NCI-H187 (cell line): Measurements from ENCODE around the gene PPP1R13B.

Experiments used
- DNase-seq, 2 experiments: peaks; one replicate each; lab custom pipeline; 2025; lab: John Stamatoyannopoulos, UW

PPP1R13B gene

DNA sequence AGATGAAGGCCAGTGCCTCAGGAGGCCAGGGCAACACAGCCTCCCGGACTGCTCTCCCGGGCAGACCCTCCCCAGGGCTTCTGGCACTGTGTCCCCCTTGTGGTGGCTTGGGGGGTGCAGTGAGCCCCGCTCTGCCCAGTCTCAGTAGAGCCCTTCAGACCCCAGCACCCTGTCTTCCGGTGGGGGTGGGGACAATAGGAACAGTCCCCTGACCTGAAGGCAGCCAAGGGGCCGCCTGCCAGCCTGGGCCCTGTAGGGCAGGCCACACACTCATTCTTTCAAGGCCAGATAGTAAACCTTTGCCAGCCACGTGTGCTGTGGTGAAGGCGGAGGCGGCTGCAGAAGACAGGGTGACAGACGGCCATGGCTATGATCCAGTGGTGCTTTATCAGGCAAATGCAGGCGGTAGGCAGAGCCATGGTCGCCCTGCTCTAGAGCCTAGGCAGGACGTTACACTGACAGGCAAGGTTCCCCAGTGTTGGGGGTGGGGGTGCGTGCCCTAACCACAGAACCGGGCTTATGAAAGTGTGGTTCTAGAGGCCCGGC, 116.8 kb downstream of the PPP1R13B start:
- DNase-seq, result no peak

DNA sequence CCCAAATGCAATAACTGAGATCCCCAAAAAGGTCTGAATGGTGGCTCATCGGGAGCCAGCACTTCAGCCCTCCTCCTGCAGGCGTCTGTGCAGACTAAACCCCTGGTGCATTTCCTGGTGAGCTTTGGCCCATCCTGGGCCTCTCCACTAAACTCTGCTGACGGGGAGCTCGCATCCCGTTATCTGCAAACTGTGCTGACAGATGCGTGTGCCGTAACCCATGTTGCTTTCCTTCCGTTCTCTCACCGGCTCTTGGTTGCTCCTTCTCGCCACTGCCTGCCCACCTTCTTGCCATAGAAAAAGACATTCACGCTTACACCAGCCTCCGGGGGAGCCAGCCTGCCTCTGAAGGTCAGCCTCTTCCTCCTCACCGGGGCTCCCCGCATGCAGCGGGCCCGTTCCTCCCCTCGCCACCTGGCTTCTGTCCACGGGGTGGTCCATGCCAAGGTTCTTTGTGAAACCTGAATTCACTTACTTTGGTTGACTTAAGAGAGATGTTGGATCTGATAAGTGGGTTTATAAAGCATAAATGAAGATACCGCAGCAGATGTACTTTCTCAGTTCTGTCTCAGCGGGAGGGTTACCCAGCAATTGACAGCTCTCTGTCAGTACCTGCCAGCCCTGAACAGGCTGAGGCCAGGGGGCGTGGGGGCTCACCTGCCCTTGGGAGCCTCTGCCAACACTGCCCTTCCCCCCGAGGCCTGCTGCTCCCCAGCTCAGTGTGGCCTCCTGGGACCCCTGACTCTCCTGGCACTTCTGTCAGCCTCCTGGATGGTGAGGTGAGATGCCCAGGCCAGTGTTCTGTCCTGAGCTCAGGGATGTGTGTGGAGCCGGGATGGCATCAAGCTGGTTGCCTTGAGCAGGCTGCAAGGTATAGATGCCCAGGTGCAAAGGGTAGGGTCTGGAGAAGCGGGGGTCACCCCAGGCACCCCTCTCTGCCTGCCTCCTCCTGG, 117.6 kb downstream of the PPP1R13B start:
- no peak for DNase-seq

DNA sequence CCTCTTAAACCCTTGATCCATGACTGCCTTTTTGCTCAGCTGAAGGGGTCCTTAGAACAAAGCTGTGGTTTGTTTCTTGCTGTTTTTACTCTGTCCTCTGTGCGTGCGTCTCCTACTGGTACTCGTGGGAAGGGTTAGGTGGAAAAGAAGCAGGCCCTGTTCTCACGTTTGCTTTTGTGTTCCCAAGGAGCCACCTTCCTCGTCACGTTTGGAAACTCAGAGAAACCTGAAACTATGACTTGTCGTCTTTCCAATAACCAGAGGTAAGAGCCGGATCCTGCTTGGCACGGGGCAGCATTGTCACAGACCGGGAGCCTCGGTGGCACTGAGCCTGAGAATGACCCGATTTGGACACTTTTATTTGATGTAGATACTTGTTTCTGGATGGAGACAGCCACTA, 118.7 kb downstream of the PPP1R13B start:
- no peak for DNase-seq

DNA sequence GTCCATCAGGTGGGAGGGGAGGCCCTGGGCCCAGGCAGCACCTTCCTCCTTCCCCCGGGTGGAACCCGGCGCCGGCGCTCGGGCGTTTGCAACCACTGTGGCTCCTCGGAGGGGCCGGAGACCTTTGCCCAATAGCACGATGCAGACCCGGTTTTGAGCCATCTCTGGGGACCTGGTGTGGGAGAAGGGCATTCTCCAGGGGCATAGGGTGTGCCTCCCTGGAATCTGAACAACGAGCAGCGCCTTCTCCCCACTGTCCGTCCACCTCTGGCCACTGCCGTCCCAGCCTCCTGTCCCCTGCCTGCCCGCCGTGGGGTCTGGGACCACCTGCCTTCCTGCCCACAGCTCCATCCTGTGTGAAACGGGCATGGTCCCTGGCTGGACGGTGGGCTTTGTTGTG, 119.2 kb downstream of the PPP1R13B start:
- no peak for DNase-seq

DNA sequence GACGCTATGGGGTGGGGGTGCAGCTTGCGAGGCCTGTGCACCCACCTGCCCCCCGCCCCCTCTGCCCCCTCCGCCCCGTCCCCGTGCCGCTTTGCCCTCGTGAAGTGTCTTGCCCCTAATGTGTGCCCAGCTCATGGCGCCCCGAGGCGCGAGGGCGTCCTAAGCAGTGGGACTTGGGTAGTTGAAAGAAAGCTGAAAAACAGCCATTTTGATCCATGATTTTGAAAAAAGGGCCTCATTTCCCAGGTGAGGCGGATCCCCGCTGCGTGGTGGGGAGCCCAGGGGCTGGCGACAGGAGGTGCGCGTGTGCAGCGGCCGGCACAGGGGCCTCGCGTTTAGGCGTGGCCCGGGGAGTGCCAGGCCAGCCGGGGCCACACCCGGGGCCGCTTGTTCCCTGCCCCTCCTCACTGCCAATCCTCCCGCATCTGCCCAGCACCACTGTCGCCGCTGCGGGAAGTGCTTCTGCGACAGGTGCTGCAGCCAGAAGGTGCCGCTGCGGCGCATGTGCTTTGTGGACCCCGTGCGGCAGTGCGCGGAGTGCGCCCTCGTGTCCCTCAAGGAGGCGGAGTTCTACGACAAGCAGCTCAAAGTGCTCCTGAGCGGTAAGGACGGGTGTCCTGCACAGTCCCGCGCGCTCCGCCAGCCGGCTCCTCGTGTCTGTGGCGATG, 119.9 kb downstream of the PPP1R13B start:
- no peak for DNase-seq

DNA sequence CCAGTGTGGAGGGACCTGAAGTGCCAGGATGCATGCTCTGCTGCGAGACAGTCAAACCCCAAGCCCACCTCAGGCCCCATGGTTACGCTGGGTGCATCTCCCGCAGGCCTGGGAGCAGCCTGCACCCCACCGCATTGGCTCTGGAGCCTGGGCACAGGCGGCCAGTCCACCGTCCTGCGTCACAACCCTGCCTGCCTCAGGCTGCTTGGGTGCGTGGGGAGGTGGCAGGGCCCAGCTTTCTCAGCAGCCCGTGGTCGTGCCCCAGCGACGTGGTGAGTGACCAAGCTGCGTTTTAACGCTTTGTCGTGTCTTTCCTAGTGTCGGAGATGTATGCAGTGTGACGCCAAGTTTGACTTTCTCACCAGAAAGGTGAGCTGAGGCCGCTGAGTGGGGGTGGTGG, 120.9 kb downstream of the PPP1R13B start:
- DNase-seq, result no peak

DNA sequence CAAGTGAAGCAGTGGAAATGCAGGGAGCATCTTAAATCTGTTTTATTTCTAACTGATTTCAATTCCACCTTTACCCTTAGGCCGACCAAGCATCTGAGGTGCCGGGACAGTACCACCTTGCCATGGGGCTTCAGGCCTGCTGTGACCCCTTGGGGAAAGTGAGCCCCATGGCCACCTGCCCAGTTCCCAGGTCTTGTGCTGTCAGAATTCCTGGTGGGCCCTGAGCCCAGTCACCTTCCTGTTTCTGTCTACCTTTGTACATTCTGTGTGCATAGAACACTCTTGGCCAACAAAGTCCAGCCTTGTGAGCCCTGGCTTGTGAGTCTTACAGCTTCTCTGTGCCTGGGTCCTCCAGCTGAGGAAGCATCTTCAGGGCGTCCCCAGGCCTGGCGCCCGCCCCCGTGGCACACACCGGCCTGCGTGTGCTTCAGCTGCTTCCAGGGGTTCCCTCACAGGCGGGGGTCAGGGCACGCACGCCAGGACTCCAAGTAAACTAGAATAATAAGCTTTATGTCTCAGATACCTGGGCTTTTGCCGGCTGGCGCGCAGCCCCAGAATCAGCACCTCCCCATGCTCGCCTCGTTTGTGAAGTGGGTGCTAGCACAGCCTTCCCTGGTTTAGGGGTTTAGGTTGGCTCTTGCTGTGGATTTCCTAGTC, 121.5 kb downstream of the PPP1R13B start:
- DNase-seq, result no peak

DNA sequence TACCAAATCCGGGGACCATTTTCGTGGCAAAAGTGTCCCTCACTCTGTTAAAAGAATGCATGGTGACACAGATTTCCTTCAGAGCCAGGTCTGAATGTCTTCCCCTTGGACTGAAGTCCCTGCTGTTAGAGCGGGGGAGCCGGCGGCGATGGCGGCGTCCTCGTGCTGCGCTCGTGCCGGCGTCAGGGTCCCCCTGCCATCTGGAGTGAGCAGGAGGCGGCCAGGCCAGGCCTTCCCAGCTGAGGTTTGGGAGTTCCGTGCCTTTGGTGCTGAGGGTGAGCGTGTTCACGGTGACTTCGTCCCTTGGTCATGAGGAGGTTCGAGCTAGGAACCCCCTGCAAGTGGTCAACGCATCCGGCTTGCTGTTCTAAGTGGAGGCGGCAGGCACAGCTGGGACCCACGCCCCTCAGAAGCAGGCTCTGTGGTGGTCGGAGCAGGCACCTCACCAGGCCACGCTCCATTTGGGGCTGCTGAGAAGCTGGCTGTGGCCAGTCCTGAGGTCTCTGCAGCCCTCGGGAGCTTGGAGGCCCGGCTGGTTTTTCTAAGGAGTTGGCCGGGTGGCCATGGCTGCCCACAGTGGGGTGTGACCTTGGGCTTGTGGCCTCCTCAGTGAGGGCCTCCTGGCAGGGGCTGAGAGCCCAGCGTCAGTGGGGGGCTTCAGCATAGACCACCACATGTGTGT, 122.2 kb downstream of the PPP1R13B start:
- no peak for DNase-seq

DNA sequence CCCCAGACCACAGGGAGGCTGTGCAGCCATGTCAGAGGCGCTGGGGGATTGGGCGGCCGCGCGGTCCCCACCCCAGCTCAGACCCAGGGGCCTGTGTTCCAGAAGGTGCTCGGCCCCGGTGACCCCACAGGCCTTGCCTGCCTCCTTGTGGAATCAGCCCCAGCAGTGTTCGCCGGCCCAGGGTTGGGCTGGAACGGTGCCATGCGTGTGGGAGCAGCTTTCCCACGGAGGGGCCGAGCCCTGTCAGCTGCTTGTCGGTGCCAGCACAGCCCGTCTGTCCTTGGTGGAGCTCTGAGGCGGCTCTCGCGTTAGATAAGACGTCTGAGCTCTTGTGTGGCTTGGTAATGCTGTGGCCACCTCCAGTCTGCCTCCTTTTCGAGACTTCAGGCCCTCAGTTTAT, 123.3 kb downstream of the PPP1R13B start:
- no peak for DNase-seq

DNA sequence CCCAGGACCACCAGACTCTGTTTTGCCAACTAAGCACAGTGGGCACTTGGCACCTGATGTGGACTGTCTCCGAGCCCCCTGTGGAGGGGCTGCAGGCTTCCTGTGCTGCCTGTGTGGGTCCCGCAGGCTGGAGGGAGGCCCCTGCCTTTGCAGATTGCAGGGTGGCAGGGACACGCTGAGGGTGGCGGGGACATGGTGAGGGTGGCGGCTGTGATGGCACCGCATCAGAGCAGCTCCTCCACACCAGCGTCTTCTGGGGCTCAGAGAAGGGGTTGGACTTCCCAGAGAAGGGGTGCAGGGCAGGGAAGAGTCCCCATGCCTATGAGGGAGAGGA, 123.7 kb downstream of the PPP1R13B start:
- DNase-seq, result no peak

DNA sequence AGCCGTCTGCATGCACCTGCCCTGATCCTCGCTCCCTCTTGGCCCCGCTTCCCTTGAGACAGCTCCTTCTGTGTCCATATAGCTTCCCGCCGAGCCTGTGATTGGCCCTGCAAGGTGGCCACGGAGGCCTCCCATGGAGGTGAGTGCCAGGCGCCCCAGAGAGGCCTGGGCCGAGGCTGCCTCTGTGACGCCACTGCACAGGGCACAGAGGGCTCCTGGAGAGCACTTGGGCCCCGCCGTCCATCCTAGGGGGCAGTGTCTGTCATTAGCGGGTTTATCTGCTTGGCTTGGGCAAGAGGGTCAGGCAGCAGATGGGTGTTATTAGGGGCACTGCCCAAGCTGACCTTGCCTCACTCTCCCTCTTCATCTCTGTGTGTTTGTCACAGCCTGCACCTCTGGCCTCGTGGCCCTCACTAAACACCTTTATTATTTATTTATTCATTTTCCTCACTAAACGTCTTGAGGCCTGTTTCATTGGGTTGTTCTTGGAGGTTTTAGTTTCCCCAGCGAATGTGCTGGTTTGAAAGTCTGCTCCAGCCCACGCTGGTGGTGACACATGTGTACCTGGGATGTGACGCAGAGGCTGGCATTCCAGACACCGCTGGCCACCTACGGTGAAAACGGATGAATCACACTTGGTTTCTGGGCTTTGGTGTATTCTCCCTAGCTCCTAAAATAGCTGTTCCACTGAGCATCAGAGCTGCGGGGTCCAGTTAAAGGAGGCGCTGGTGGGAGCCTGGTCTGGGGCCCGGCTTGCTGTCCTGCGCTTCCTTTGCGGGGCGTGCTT, 125.8 kb downstream of the PPP1R13B start:
- no peak for DNase-seq

DNA sequence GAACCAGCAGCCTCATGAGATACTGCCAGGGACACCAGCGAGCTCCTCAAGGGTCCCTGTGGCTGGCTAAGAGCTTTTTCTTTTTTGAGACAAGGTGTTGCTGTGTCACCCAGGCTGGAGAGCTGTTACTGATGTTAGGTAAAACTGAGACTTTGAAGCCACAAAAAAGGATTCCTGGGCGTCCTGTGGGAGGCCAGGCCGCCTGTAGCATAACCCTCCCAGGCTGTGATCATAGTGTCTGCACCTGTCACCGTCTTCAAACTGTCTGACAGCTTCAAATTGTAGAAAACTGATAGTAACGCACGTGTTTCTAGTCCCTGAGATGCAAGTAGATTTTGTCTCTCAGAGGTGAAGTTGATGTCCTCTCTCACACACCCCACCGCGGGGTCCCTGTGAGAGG, 127.6 kb downstream of the PPP1R13B start:
- DNase-seq, result no peak

DNA sequence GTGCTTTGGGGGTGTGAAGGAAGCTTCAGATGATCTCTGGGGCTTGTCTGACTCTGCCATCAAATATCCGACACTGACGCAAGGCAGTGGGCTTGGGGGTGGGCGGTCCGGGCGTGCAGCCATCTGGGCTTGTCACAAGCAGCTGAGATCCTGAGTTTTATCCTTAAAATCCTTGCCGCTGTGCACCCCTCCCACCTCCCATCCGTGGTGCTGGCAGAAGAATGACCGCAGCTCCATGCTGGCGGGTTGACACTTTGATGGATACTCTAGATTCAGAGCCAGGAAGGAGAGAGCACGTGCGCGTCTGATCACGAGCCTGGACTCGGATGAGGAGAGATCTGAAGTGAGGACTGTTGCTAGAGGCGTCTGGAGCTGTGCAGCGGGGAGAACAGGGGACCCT, 128.8 kb downstream of the PPP1R13B start:
- no peak for DNase-seq

DNA sequence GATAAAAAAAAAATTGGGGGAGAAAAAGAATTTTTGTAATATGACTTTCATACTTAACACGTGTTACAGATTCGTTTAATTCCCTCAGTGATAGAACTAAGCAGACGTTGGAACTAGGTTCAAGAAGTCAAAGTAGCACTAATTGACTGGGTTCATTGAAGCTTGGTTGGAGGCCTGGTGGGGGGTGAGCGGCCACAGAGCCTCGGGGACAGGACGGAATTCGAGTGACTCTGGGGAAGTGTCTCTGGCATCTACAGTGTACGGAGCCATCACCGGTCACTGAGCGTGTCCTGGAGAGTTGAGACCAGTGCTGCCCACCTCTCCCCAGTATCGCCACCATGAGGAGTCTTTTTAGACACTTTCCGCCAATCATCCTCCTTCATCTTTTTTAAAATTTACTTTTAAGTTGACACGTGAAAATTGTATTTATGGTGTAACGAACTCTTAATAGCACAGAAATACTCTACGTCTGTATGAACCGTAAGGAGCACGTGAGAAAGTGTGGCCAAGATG, 130.4 kb downstream of the PPP1R13B start:
- no peak for DNase-seq

DNA sequence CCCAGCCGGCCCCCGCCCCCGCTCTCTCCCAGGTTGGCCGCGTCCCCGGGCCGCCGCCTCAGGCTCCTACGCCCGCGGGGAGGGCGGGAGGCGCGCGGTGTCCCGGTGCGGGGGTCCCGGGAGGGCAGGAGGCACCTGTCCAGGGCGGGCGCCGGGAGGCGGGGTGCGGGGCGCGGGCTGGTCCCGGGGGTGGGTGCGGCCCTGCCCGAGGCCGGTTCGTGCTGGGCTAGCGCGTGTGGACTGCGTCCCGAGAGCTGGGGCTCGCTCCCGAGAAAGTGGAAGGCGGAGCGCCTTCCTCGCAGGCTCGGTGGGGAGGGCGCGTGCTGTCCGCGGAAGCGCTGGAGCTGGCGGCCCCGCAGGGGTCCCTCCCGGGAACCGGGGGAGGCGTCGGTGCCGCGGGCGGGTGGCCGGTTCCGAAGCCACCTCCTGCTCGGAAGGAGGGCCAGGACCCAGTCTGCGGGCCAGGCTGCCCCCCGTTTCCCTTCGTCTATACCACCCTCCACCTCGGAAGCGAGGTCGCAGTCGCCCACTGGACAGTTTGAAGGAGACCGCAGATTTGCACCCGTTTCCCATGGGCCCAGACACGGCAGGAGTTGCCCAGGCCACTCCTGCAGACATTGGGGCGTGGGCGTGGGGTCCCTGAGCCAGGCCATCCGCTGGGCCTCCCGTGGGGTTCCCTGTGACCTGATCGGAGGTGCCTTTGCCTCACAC, 131.1 kb downstream of the PPP1R13B start:
- DNase-seq, result no peak

DNA sequence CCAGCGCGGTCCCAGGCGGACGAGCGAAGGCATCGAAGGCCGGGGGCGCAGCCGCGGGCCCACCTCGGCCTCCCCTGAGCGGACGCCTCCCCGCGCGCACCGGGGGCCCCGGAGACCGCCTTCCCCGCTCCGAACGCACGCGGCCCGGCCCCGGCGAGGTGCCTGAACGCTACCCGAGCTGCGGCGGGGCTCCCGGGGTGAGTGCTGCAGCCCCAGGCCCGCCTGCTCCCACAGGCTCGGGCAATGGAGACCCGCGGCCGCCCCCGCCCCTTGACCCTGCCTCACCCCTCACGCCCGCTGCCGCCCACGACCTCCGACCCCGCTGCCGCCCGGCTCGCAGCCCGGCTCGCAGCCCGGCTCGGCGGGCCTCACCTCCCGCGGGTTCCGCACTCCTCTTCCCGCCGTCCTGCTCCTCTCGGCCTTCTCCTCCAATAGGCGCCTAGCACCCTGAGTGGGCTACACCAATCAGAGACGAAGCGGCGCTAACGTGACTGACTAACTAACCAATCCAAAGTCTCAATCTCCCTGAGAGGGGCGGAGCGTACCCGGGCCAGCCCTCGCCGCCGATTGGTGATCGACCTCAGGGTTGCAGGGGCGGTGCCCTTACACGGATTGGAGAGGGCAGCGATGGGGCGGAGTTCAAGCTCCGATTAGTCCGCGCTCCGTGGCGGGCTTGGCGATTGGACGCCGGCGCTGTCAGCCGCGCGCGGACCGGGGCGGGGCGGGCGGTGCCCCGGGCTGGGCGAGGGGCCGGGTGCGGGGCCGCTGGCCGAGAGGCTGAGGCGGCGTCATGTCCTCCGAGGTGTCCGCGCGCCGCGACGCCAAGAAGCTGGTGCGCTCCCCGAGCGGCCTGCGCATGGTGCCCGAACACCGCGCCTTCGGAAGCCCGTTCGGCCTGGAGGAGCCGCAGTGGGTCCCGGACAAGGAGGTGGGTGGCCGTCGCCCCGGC, 132.0 kb downstream of the PPP1R13B start, which contains the start of the genes XRCC3 and ZFYVE21:
TSS of gene XRCC3 (minus strand) at position 400 of the 949 bp plus-strand sequence. CDS start 4,364 bp downstream, outside the sequence.
TSS of gene ZFYVE21 (plus strand) at position 759 of the 949 bp plus-strand sequence. CDS start at position 791, 32 bp downstream.
- peak; percentile 98 to 99 for DNase-seq

DNA sequence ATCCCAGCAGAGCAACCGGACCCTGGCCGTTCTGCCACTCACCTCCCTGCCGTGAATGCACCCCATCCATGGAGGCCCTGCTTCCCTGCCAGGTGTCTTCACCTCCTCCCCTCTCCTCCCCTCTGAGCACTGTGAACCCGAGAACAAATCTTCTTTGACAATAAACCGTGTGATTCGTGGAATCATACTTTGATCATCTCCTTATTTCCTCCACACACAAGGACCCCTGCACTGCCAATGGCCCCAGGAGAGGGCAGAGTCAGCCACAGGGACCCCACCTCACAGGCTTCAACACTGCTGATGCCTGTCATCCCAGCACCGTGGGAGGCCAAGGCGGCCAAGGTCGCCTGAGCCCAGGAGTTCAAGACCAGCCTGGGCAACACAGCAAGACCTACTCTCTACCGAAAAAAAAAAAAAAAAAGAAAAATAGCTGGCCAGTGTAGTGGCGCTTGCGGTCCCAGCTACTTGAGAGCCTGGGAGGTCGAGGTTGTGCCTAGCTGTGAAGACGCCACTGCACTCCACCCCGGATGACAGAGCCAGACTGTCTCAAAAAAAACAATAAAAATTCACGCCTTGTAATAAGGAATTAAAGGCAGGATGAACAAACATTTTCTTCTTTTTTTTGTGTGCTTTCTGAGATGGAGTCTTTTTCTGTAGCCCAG, 133.2 kb downstream of the PPP1R13B start:
- DNase-seq, result no peak

DNA sequence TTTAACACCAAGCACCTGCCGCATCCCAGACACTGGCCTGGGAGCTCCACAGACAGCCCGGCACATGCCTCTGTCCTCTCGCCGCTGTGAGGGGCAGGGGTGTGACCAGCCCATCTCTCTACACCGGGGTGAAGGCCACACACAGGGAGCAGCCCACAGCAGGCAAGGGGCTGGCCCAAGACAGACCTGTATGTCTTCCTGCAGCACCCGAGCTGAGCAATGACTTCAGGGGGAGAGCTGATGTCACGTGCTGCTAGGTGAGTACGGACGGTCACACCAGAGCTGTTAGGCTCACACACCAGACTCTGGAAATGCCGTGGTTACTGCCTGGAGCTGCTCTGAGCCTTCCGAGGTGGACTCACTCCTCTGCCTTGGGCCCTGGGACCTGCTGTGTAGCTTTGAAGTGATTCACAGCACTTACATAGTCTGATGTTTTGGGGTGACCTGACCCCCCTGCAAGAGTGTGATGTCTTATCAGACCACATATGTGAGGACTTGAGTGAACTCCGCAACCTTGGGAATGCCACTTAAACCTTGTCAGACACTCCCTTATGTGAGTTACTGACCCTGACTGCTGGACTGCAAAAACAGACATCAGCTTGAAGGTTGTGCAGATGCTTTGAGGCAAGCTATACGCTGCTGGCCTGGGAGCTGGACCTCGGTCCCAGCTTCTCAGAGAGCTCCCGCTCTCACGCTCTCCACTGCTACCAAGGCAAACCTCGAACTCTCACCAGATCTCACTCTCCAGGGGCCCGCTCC, 133.9 kb downstream of the PPP1R13B start:
- no peak for DNase-seq
